GM19023 (cell line): ENCODE data around the gene MAPK7.

ENCODE experiments used
- ATAC-seq: cut with Tn5 transposase; IDR thresholded peaks from one replicate; pipeline ENCODE4 v1.9.1; 2021; ENCODE audit warnings: mild to moderate bottlenecking, moderate library complexity; ENCODE audit not compliant: unreplicated experiment

The MAPK7 gene

DNA sequence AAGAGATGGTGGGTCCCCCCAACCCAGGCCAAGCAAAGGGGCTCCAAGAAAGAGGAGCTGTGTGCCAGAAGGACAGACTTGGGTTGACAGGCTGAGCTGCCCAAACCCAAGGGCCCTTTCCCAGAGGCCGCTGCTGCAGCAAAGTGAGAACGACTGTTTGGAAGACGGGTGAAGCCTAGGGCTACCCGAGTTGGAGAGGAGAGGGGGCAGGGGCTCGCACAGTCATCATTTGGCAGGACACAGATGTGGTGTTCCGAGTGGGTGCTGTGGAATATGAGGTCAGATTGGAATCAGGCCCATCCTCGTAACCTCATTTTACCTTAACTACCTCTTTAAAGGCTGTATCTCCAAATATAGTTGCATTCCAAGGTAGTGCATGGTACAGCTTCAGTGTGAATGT is 14.0 kb downstream of the MAPK7 start:
- ATAC-seq = no peak

DNA sequence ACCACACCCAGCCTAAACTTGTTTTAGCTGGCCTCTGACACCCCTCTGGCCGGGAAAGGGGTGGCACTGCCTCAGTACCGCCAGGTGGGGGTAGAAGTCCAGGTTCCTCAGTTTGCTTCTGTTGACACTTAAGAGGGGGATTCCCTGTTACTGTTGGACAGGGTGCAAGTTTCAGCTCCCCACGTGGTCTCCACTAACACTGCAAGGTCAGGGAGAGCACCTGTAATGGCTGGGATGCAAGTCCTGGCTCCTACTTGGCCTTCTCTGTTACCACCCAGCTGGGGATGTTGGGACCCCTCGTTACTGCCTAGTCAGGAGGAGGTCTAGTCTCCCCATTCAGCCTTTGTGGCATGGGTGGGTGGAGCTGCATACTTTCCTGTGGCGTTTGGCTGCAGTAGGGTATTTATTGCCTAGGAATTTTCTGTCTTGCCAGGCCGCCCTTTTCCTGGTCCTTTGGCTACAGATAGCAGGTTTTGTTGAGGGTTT is 19.3 kb downstream of the MAPK7 start:
- no peak for ATAC-seq

DNA sequence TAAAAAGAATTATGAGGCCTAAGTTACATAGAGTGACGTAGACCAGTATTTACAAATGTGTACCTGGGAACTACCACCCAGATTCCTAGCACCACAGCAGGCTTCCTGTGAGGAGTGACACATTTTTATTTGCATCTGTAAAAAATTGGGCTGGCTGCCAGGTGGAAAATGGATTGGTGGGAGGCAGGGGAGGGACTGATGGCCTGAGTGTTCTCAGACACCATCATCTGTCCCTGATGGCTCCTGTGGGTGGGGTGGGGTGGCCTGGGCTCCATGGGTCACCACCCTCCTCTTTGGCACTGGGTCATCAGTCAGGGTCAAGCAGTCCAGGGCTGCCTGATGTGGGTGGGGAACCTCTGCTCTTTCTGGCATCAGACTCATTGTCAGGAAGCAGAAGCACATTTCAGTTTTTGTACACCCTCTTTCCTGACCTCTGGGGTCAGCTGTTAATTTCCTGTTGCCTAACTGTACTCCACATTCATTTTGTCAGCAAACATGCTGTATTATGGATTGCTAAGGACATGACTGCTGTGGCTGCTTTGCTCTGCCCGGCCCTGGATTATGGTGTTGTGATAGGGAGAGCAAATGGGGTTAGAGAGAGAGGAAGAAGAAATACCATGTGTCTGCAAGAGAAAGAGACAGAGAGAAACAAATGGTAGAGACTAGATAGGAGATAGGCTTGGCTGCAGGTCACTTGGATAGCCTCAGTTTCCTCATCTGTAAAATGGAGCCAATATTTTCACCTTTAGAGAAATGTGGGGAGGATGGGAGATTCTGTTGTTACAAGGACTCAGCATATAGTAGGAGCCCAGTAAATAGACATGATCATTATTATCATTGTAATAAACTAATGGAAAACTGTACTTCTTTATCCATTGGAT is 20.2 kb downstream of the MAPK7 start:
- no peak for ATAC-seq

DNA sequence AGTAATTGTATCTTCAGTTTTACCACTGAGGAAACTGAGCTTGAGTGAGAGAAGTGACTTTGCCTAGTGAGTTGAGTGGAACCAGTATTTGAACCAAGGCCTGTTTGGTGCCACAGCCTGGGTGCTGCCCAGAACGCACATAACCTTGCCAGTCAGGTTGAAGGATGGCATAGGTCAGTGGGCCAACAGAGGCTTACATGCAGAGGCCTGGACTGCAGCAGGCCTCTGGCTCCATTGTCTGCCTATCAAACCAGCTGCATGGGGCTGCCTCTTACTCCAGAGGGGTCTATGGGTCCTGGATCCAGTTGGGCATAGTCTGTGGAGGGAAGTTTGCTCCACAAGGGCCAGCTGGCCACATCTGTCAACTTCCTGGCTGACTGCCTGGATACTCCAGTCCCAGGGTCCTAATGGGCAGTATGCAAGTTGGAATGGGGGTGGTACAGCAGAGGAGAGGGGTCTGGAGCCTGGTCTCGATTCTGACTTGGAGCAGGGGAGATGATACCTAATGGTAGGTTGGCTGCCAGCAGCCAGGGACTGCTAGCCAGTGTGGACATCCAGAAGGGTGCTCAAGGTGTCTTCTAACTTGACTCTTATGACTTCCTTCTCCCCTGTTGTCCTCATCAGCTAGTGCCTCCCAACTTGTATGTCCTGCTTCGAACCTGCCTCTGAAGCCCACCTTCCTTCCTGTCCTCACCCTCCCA is 21.6 kb downstream of the MAPK7 start:
- ATAC-seq = no peak

DNA sequence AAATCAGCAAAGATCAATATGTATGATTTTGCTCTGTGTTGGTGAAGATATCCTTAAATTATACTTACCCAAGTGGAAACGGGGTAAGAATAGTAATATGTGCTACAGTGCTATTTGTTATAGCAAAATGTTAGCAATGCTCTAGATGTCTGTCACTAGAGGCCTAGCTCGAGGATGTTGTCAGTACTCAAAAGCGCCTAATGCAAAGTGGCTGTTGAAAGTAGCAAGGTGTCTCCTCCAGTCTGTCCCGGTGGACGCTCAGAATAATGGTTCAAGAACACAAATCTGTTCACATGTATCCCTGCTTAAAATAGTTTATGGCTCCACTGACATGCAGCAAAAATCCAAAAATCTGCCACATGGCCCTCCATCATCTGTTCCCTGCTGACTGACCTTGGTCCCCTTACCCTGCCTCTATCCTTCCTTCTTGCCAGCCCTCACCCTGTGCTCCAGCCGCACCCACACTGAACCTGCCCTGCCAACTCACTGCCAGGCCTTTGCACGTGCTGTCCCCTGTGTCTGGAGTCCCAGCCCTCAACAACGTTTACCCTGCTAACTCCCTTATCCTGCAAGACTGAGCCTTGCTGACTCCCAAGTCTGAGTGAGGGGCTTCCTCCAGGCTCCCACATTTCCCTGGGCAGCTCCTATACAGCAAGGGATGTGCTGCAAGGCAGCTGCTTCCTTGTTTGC is 23.2 kb downstream of the MAPK7 start:
- ATAC-seq = no peak

DNA sequence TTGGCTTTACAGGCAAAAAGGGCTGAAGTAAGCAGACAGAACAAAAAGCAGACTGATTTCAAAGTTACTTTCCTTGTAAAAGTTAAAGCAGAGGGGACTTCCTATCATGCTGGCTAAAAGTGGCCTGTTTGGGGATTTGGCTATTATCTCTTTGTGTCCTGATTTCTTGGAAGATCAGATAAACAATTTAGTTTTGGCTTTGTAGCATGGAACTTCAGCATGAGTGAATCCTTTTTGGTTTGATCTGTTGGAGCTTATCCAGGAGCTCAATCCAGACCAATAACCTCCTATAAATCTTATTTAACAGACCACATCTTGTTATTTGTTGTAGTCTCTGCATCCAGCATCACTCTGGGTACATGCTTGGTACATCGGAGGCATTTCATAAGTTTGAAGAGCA is 23.9 kb downstream of the MAPK7 start:
- no peak for ATAC-seq

DNA sequence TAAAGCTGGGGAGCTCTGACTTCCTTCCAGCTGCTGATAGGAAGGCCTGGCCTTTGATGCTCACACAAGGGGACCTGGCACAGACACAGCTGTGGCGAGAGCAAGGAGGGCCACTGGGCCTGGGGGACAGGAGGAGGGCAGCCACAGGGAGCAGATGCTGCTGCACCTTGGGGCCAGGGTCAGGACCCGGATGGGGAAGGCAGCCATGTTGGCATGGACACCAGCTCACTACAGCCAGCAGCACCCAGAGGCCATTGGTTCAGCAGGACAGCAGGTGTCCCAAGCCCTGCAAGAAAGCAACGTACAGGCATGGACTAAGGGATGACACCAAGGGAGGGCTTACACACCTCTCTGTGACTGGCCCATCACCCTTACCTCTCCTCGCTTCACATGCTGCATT is 24.7 kb downstream of the MAPK7 start:
- ATAC-seq = no peak

DNA sequence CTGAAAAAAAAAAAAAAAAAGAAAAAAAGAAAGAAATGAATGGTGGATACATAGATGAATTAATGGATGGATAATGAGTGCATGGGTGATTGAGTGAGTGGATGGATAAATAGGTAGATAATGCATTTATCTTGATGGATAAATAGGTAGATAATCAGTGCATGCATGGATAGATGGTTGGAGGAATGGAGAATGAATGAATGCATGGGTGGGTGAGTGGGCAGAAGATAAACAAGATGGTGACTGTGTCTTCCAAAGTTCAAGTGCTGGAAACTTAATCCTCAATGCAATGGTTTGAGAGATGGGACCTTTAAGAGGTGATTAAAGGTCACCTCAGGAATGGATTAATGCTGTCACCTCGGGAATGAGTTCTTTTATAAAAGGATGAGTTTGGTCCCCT is 26.0 kb downstream of the MAPK7 start:
- ATAC-seq = no peak

DNA sequence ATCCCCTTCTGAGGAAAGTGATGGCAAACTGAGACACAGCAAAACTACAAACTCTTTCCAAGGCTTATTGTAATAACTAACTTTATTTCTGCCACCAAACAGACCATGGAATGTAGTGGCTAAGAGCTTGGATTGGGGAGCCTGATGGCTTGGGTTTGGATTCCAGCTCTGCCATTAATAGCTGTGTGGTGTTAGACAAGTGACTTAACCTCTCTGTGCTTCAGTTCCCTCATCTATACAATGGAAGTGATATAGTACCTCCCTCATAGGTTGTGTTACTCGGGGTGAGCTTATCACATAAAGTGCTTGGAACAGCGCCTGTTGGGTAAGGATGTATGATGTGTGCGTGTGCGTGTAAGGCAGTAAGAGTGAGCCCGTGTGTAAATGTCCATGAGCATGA is 26.8 kb downstream of the MAPK7 start:
- no peak for ATAC-seq

DNA sequence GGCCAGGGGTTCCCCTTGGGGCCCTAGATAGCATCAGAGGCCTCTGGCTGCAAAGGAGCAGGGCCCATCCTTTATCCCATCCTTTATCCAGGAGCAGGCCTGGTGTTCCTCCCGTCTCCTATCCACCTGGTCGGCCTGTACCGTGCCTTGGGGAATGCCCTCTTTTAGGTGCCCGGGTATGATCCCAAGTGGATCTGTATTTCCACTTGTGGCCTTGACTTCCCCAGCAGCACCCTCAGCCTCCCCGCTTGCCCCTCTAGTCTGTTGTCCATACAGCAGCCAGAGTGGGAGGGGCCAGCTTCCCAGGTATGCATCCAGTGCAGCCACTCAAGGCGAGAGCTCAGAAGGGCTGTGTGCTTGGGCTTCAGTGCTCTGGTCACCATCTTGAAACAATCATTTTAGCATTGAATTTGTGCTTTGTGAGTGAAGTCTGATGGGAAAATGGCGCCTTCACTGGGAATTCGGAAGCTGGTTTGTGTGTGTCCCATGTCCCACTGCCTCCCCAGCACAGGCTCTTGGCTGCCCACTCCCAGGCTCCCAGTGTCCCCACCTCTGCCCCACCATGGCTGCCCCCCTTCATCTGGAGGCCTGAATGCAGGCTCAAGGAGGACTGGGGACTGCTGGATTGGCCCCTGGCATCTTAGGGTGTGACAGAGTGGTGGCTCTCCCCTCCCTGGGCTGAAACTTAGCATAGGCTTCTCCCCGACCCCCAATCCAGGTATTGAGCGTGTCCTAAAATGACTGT is 29.5 kb downstream of the MAPK7 start:
- ATAC-seq = no peak

DNA sequence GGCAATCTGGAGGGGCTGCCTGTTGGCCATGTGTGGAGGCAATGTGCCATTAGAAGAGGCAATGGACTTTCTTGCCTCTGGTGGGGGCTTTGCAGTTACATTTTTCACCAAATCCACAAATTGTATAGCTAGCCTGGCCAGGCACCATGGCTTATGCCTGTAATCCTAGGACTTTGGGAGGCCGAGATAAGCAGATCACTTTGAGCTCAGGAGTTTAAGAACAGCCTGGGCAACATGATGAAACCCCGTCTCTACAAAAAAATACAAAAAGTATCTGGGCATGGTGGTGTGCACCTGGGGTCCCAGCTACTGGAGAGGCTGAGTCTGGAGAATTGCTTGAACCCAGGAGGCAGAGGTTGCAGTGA is 30.0 kb downstream of the MAPK7 start:
- no peak for ATAC-seq

DNA sequence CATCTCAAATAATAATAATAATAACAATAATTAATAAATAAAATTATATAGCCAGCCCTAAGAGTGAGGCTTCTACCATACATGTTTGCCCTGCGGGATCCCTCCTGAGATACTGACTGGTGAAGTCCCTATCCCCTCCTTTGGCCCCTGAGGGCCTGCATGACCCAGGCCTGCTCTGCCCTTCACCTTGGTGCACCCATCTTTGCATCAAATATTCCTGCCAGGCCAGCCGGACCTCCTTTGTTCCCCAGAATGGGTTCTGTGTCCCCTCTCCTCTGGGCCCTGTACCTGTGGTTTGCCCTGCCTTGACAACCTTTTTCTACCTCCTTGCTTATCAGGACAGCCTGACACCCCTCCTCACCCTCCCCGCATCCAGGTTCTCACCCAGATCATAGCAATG is 30.8 kb downstream of the MAPK7 start:
- ATAC-seq = no peak

DNA sequence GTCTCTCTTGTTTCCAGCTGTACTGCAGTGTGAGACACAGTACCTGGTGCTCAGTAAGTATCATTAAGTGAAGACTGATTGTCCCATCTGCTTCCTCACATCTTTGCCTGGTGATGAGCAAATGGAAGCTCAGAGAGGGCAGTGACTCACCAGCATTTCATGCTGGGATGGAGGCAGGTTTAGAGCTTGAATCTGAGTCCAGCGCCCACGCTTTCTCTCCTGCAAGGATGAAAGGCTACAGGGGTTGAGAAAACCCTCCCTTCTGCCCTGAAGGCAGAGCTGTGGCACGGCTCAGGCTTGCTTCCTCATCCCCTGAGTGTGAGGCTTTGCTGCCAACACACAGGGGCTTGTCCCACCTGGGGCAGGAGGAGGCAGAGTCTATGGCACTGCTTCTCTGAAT is 31.2 kb downstream of the MAPK7 start:
- no peak for ATAC-seq

DNA sequence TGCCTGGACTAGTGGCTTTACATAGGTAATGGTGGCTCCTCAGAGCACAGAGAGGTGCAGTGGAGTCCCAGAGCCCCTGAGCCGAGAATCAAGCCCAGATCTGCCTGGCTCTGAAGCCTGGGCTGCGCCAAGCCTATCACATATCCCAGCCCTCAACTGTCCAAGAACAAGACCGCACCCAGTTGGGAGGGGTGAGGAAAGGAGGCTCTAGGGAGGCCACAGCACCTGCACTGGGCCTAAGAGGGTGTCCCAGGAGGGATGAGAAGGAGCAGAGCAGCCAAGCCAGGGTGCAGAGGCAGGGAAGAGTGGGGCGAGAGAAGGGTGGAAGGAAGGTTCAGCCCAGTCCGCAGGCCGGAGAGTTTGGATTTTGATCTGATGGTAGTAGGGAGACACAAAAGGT is 31.8 kb downstream of the MAPK7 start:
- ATAC-seq = no peak

DNA sequence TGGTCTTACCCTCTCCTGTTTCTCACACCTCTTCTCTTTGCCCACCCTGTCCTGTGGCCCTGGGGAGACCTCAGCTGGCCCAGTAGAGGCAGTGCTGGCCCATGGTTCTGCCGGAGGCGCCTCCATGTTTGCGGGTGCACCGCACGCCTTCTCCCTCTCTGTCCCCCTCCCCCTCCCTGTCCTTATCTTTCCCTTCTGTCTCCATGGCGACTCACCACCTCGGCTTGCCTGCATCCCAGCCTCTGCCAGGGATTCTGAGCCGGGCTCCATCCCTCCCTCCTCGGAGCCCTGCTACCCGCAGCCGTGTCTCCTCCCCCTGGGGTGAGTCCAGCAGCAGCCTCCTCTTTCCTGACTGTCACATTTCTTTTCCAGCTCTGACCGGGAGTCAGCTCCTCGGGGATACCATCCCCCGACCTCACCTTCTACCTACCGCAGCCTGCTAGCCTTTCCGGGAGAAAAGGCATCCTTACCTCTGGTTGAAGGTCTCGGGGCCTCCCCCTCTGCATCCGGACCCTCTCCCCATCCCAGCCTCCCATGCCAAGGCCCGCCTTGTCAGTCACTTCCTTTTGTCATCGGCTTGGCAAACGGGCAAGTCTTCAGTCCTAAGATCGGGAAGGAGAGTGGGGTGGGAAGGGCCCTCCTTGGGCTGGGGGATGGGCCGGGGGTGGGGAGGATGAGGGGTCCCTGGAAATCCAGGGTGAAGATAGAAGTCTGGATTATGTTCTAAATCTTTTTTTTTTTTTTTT is 32.8 kb downstream of the MAPK7 start, which contains the start of gene RNF112:
Gene RNF112, plus strand, starts transcription at position 358 of the 746 bp plus-strand sequence. Its CDS starts 177 bp downstream, at position 535.
- no peak for ATAC-seq

DNA sequence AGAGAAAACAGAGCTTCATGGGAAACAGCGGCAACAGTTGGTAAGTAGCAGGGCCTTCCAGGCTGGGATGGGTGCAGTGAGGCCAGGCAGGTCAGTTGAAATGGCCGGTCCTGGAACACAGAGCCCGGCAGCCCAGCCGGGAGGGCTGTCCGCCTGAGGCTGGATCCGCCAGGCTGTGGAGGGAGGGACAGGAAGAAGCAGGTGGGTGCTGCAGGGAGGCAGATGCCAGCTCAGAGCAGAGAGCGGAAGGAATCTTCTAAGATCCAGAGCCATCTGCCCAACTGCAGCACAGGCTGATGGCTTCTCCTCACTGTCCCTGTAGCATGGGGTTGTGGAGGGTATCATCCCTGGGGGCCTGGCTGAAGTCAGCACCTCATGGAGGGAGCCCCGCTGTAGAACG is 33.3 kb downstream of the MAPK7 start:
- no peak for ATAC-seq

DNA sequence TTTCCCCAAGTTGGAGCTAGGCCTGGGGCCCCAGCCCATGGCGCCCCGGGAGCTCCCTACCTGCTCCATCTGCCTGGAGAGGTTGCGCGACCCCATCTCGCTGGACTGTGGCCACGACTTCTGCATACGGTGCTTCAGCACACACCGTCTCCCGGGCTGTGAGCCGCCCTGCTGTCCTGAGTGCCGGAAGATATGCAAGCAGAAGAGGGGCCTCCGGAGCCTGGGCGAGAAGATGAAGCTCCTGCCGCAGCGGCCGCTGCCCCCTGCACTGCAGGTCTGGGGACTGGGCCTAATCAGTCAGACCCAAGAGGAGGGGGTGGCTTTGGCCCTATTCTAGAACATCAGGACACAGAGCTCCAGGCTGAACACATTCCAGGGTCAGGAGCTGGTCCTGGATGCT is 34.2 kb downstream of the MAPK7 start:
- ATAC-seq = no peak

DNA sequence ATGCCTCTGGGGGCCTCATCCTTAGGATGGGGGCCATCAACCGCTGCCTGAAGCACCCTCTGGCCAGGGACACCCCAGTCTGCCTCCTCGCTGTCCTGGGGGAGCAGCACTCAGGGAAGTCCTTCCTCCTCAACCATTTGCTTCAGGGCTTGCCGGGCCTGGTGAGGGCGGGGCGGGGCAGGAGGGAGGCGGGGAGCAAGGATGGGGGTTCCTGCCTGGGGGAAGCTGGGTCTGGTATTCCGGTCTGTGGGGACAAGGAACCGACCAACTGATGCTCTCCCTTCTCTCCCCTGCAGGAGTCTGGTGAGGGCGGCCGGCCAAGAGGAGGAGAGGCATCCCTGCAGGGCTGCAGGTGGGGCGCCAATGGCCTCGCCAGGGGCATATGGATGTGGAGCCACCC is 34.7 kb downstream of the MAPK7 start:
- ATAC-seq = no peak

DNA sequence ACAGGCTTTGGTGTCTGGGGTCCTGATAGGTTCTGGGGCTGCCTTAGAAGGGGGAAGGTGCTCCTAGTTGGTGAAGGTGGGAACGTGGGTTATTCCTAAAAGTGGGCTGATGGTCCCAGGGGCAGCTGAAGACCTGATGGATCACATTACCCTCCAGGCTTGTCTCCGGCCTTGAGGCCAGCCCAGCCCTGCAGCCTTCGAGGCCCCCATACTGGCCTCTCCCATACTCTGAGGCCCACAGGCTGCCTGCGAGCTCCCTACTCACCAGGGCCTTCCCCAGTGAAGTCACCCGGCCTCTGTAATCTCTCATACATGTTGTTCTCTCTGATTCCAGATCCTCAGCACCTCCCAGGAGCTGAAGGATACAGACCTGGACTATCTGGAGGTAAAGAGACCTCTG is 35.5 kb downstream of the MAPK7 start:
- ATAC-seq = no peak
